ENCODE measurements around the gene RHOB. TPM values are rescaled to one million over a fixed set of nuclear protein-coding genes. Genes with fewer than 3 reads are reported as not detected.

RHOB gene
- polyA plus RNA-seq, 1 experiment: 45.5 TPM

GRCh38 chr2:20465716-20466394, 19.0 kb downstream of the RHOB start:
- POLR2A ChIA-PET: interaction anchor here (3.0 kb wide), 1 partner anchor 19 kb away, joined by 10 read pairs; the partner anchor contains the start of gene RHOB
- no peak overlapping the region for H3K4me3 ChIP-seq (ENCODE audit: low read depth, low read length)
- no peaks in the 10 kb centered on the region for H3K27me3 ChIP-seq (ENCODE audit: control insufficient read depth, insufficient read depth, low read length)
- H3K27ac ChIP-seq (ENCODE audit: low read depth, low read length): no peak overlapping the region
- H3K9me3 ChIP-seq (ENCODE audit: control insufficient read depth, insufficient read depth, low read length): no peaks in the 10 kb centered on the region
- TF ChIP-seq CTCF (IDR thresholded peaks at IDR 0.05; ENCODE audit: low read depth, low read length): no peak
- DNase-seq (ENCODE audit: low read depth, low spot score): no peak
- CTCF ChIA-PET: interaction anchor here (0.7 kb wide), 1 partner anchor 210 kb away, joined by 3 read pairs; no protein-coding TSS in a partner anchor

GRCh38 chr2:20467789-20468548, 21.1 kb downstream of the RHOB start:
- no peak overlapping the region for H3K4me3 ChIP-seq (ENCODE audit: low read depth, low read length)
- H3K9me3 ChIP-seq (ENCODE audit: control insufficient read depth, insufficient read depth, low read length): no peaks in the 10 kb centered on the region; the same call in 1 of the 2 replicates
- H3K27me3 ChIP-seq (ENCODE audit: control insufficient read depth, insufficient read depth, low read length): peaks cover 4% of the 10 kb centered on the region
- no peak for TF ChIP-seq CTCF (IDR thresholded peaks at IDR 0.05; ENCODE audit: low read depth, low read length)
- no peak for DNase-seq (ENCODE audit: low read depth, low spot score)
- CTCF ChIA-PET: no interaction called here
- POLR2A ChIA-PET: interaction anchor here (0.5 kb wide), 1 partner anchor 12 kb away, joined by 3 read pairs; no protein-coding TSS in a partner anchor
- no peak overlapping the region for H3K27ac ChIP-seq (ENCODE audit: low read depth, low read length)

DNA sequence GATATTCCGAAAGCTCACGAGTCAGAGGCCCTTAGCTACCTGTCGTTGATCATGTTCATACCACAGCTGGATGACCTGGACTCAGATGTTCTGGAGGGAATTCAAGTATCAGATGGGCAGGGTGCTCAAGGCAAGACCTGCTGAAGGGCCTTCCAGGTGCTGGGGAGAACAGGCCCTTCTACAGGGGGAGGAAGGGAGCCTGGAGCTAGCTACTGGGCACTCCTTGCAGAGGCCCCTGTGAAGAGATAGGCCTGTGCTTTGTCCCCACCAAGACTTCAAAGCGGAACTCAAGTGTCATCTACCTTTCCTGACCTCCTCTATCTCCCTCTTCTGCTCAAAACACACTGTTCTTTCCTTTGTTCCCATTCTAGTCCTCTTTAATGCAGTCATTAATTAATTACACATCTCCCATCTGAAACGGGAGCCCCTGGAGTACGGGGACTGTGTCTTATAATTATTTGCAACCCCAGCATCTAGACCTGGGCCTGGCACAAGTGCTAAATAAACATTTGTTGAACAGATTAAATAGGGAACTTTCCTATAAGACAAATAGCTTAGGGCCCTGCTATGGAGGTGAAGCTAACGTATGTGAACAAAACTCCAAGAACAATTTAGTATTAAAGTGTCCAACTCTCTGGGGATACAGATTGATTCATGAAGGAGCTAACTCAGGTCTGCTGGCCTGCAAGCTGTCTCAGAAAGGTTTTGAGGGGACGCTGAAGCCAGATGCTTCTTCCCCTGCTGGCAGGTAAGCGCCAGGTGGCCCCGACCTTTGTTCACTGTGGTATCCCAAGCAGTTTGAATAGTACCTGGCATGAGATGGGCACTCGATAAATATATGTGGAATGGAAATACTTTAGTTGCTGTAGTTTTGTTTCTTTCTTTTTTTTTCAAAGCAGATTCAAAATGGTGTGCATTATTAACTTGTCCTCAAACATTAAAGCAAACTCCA, 22.0 kb downstream of the RHOB start:
- CTCF ChIA-PET: interaction anchor here (0.7 kb wide), 2 partner anchors 11 to 38 kb away, joined by 3 to 5 read pairs; no protein-coding TSS in a partner anchor

DNA sequence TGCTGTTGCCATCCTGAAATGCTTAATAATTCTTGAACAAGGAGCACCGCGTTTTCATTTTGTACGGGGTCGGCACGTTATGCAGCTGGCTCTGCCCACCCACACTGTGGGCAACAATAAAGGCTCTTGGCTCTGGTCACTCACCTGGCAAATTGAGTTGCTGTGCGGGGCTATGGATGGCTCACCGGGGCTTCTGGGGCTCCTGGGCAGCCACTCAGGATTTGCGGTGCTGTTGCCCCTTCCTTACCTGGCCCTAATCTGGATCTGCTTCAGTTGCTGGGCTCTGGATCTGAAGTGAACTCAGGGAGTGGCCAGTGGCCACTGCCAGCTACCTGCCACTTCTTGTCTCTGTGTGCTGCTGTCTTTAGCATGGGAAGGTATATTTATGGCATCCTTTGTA, 22.7 kb downstream of the RHOB start:
- POLR2A ChIA-PET: no interaction called here
- no peak for DNase-seq (ENCODE audit: low read depth, low spot score)
- peaks cover 4% of the 10 kb centered on the region for H3K27me3 ChIP-seq (ENCODE audit: control insufficient read depth, insufficient read depth, low read length)
- no peak overlapping the region for H3K4me3 ChIP-seq (ENCODE audit: low read depth, low read length)
- no peaks in the 10 kb centered on the region; the same call in 1 of the 2 replicates for H3K9me3 ChIP-seq (ENCODE audit: control insufficient read depth, insufficient read depth, low read length)
- CTCF ChIA-PET: interaction anchor here (0.7 kb wide), 2 partner anchors 12 to 37 kb away, joined by 3 to 5 read pairs; no protein-coding TSS in a partner anchor
- no peak for TF ChIP-seq CTCF (IDR thresholded peaks at IDR 0.05; ENCODE audit: low read depth, low read length)
- H3K27ac ChIP-seq (ENCODE audit: low read depth, low read length): no peak overlapping the region

More for the DNA sequence above, 22.0 kb downstream of the RHOB start:
- POLR2A ChIA-PET: interaction anchor here (0.7 kb wide), 1 partner anchor 22 kb away, joined by 3 read pairs; the partner anchor contains the start of gene RHOB
- Histone ChIP-seq H3K27me3 (ENCODE audit: control insufficient read depth, insufficient read depth, low read length) (peaks cover 4% of the 10 kb centered on the region), H3K4me3 (ENCODE audit: low read depth, low read length) (no peak overlapping the region), H3K9me3 (ENCODE audit: control insufficient read depth, insufficient read depth, low read length) (no peaks in the 10 kb centered on the region; the same call in 1 of the 2 replicates), H3K27ac (ENCODE audit: low read depth, low read length) (no peak overlapping the region)
- DNase-seq (ENCODE audit: low read depth, low spot score): no peak
- TF ChIP-seq CTCF (IDR thresholded peaks at IDR 0.05; ENCODE audit: low read depth, low read length): no peak
